ENCODE results near the gene USP9X.
"Not testable (repeated sequence)": the region's sequence is repeated elsewhere in the genome, so short reads cannot be mapped to it uniquely, and the experiment has no call there.

The USP9X gene

GRCh38 chrX:41209853-41210252 lies 124.6 kb downstream of the USP9X start:
- DNase-seq: no peak

- DNase-seq: no peak
Observed at GRCh38 chrX:41224605-41225004, 139.4 kb downstream of the USP9X start.

GRCh38 chrX:41233988-41234387 lies 148.7 kb downstream of the USP9X start:
- no peak for DNase-seq

DNA sequence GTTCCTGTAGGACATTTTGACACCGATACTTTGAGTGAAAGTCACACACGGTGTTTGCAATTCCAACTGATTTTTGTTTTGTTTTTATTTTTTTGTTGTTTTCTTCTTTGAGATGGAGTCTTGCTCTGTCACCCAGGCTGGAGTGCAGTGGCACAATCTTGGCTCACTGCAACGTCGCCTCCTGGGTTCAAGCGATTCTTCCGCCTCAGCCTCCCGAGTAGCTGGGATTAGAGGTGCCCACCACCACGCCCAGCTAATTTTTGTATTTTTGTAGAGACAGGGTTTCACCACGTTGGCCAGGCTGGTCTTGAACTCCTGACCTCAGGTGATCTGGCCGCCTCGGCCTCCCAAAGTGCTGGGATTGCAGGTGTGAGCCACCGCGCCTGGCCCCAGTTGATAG lies 149.2 kb downstream of the USP9X start:
- DNase-seq: not testable (repeated sequence)

DNA sequence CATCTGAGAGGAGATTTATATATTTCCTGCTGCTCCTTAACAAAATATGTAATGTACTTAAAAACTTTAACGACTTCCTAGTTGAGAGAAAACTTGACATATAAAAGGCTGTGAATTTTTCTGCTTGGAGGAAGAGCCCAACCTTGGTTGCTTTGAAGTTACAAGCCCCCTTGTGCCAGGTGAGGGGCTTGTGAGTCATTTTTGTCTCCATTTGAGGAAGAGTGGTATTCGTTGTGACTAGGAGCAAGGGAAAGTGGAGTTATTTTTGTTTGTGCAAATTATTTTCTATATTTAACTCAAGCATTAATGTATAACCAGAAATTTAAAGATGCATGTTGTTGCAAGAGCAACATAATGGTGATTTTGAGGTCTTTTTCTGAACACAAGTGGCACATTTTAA lies 149.7 kb downstream of the USP9X start:
- DNase-seq: no peak

DNA sequence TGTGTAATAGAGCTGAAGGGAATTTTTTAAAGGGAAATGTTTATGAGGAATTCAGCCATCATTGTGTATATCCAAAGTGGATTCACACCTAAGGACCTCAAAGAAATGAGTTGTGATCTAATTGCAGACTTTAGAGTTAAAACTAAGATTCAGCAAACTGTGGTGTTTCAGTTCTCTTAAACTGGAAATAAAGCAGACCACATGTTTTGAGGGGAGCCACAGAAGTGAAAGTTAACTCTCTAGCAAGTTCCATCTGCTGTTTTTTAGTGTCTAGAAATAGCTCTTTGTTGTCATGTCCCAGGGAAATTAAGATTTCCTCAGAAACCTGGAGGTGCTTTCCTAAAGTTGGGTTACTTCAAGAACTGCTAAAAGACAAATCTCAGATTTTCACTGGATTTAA lies 151.4 kb downstream of the USP9X start:
- DNase-seq: no peak

DNA sequence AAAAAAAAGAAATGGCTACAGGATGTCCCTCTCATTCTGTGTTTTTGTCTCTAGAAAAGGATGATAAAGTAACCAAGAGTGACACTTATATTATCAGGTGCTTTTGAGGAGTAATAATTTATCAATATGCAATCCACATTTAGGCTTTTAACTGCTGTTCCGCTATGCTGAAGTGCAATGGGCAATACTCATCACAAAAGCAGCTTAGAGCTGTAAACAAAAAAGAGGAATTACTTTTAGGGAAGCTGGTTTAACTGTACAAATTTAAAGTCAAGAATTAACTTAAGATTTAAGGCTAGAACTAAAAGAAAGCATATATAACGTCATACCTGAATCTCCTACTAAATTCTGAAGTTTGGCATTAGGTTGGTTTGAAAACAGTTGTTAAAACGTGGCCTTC lies 155.3 kb downstream of the USP9X start:
- no peak for DNase-seq

DNA sequence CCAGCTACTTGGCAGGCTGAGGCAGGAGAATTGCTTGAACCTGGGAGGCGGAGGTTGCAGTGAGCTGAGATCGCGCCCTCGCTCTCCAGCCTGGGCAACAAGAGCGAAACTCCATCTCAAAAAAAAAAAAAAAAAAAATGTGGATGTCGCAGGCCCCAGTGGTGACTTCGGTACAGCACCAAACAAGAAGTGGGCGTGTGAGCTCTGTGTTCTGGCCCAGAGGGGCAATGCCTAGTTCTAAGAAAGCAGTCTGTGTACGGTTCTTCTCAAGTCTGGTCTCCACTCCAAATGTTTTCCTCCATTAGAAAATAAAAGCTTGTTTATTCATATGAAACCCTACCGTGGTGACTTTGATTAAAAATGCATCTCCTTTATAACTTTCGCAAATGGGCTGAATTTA lies 156.7 kb downstream of the USP9X start:
- DNase-seq: no peak

DNA sequence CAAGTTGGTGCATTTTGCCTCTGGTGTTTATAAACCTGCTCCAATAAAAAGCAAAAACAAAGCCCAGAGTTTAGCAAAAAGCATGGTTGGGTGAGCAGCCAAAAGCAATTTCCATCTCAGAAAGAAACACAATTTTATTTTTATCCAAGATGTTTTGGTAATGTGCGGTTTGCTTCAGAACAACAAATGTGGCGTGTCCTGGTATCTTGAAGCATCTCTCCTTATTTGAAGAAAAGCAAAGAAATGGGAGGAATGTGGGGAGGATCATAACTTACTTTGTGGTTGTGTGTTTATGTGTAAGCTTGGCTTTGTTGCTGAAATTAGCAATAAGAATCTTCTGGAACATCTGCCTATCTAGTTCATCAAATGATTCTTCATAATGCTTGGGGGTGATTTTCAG lies 160.4 kb downstream of the USP9X start:
- DNase-seq: no peak

- no peak for DNase-seq
Observed at GRCh38 chrX:41250867-41251266, 165.6 kb downstream of the USP9X start.

GRCh38 chrX:41257801-41258200 lies 172.6 kb downstream of the USP9X start:
- no peak for DNase-seq

GRCh38 chrX:41258226-41258625 lies 173.0 kb downstream of the USP9X start:
- no peak for DNase-seq

DNA sequence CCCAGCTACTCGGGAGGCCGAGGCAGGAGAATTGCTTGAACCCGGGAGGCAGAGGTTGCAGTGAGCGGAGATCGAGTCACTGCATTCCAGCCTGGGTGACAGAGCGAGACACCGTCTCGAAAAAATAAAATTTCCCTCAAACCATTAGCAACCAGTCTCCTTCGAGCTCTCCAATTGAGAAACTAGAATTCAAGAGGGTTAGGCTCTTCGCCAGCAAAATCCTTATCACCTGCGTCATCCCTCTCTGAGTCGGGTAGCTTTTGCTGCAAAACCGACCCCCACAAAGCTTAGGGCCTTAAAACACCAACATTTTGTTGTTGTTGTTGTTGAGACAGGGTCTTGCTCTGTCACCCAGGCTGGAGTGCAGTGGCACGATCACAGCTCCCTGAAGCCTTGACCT lies 173.6 kb downstream of the USP9X start:
- no peak for DNase-seq

GRCh38 chrX:41259516-41259915 lies 174.3 kb downstream of the USP9X start:
- DNase-seq: no peak

DNA sequence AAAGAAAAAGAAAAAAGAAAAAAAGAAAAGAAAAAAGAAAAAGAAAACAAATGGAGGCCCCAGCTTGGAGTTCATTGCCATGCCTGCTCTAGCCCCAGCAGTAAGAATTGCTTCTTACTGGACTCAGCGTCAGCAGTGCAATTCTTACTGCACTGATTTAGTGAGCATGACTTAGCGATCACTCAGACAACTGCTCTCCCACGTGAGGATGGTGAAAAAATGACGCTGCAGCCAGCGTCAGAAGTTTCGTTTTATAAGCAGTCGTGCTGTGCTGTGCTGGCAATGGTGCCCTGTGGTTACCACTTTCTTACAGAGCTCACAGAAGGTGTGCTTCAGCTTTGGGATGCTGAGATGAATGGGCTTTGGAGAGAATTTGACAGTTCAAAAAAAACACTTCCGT lies 180.4 kb downstream of the USP9X start:
- DNase-seq: no peak

GRCh38 chrX:41273638-41274037 lies 188.4 kb downstream of the USP9X start:
- DNase-seq: no peak

GRCh38 chrX:41275661-41276609 lies 190.7 kb downstream of the USP9X start:
- DNase-seq: peak; percentile 62 to 87

- DNase-seq: peak; percentile 38 to 72
Observed at GRCh38 chrX:41276661-41277506, 191.6 kb downstream of the USP9X start.

- DNase-seq: not testable (repeated sequence)
Observed at GRCh38 chrX:41282307-41282706, 197.1 kb downstream of the USP9X start.

DNA sequence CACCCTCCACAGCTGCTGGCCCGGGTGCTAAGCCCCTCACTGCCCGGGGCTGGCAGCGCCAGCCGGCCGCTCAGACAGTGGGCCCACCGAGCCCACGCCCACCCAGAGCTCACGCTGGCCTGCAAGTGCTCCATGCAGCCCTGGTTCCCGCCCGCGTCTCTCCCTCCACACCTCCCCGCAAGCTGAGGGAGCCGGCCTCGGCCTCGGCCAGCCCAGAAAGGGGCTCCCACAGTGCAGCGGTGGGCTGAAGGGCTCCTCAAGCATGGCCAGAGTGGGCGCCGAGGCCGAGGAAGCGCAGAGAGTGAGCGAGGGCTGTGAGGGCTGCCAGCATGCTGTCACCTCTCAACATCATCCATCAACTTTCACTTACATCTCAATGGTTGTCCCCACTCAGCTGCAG lies 200.7 kb downstream of the USP9X start:
- not testable (repeated sequence) for DNase-seq
